Keratinocyte (primary cell): ENCODE results near the gene RTKN. TPM values are rescaled to one million over a fixed set of nuclear protein-coding genes. Genes with fewer than 3 reads are reported as not detected.

Source experiments
- DNase-seq: peaks from one replicate; pipeline ENCODE4 v3.0.0-alpha.2; 2011; ENCODE audit warnings: low read depth, missing footprints, low spot score
- FAIRE-seq: peaks from 2 replicates; lab custom pipeline; 2011; peaks lifted over from hg19 to GRCh38; lab: Jason Lieb, UNC
- H2AFZ ChIP-seq: 2 replicates; pipeline ENCODE4 v1.6.0; 2012; ENCODE audit warnings: low read length, control low read depth, inconsistent platforms; ENCODE audit not compliant: control insufficient read depth
- H3K27ac ChIP-seq: 2 replicates; pipeline ENCODE4 v1.5.1; 2011; ENCODE audit warnings: low read length; ENCODE audit not compliant: control insufficient read depth, insufficient read depth
- H3K27me3 ChIP-seq: 3 replicates; pipeline ENCODE4 v1.6.0; 2011; ENCODE audit warnings: low read length; ENCODE audit not compliant: control insufficient read depth, insufficient read depth; ENCODE audit errors: extremely low read depth
- H3K36me3 ChIP-seq, 2 experiments: 2 replicates in 1 of 2; 3 replicates in 1 of 2; pipeline ENCODE4 v1.5.1; 2011; ENCODE audit warnings: low read length in 2 of 2, mild to moderate bottlenecking in 1 of 2; ENCODE audit not compliant: control insufficient read depth in 2 of 2, insufficient read depth in 2 of 2; ENCODE audit errors: extremely low read depth in 1 of 2
- H3K4me1 ChIP-seq: 3 replicates; pipeline ENCODE4 v1.5.1; 2011; ENCODE audit warnings: low read length; ENCODE audit not compliant: control insufficient read depth, insufficient read depth; ENCODE audit errors: extremely low read depth
- H3K4me2 ChIP-seq: 3 replicates; pipeline ENCODE4 v1.6.0; 2011; ENCODE audit warnings: low read depth, low read length; ENCODE audit not compliant: control insufficient read depth, insufficient read depth; ENCODE audit errors: extremely low read depth
- H3K4me3 ChIP-seq, 3 experiments: fragments of 200-600 bp in 1 of 3; sonication (generic) in 1 of 3; 2 replicates in 2 of 3; 3 replicates in 1 of 3; pipeline ENCODE4 v1.5.1; 2011 to 2016; ENCODE audit warnings: low read length in 3 of 3, mild to moderate bottlenecking in 3 of 3, control low read depth in 2 of 3, inconsistent platforms in 1 of 3, low read depth in 1 of 3, mixed read lengths in 1 of 3, mixed run types in 1 of 3, moderate library complexity in 1 of 3; ENCODE audit not compliant: control insufficient read depth in 2 of 3, insufficient read depth in 2 of 3; ENCODE audit errors: extremely low read depth in 1 of 3
- H3K79me2 ChIP-seq: 2 replicates; pipeline ENCODE4 v1.6.0; 2012; ENCODE audit warnings: low read length; ENCODE audit not compliant: control insufficient read depth, insufficient read depth
- H3K9ac ChIP-seq: 3 replicates; pipeline ENCODE4 v1.6.0; 2011; ENCODE audit warnings: low read length; ENCODE audit not compliant: control insufficient read depth, insufficient read depth; ENCODE audit errors: extremely low read depth
- H3K9me1 ChIP-seq: 3 replicates; pipeline ENCODE4 v1.6.0; 2011; ENCODE audit warnings: low read length; ENCODE audit not compliant: control insufficient read depth, insufficient read depth; ENCODE audit errors: extremely low read depth
- H3K9me3 ChIP-seq: 2 replicates; pipeline ENCODE4 v1.5.1; 2012; ENCODE audit warnings: low read depth, low read length; ENCODE audit not compliant: control insufficient read depth
- H4K20me1 ChIP-seq: 3 replicates; pipeline ENCODE4 v1.6.0; 2011; ENCODE audit warnings: low read length; ENCODE audit not compliant: control insufficient read depth, insufficient read depth; ENCODE audit errors: extremely low read depth
- CTCF ChIP-seq, 3 experiments: IDR thresholded peaks in 1 of 3; conservative IDR thresholded peaks in 1 of 3; optimal IDR thresholded peaks in 1 of 3; 2 replicates in 2 of 3; 3 replicates in 1 of 3; pipeline versions ENCODE3 to v1.5.1; 2011; ENCODE audit warnings: low read length in 3 of 3, mild to moderate bottlenecking in 3 of 3, moderate library complexity in 2 of 3, control low read depth in 1 of 3, inconsistent platforms in 1 of 3; ENCODE audit not compliant: insufficient read depth in 2 of 3; ENCODE audit errors: extremely low read depth in 1 of 3
- EZH2 ChIP-seq: IDR thresholded peaks from one replicate; pipeline ENCODE4 v1.6.1; 2012; ENCODE audit warnings: inconsistent platforms, mild to moderate bottlenecking, low read length, moderate library complexity
- dilution Hi-C: fragments of 300-500 bp; cut with MboI; formaldehyde crosslinking; loops from one replicate; pipeline ENCODE4 v1.7.0; 2020; ENCODE audit warnings: low sequenced_read_pairs; ENCODE audit not compliant: extremely low pct_ligation_motif_present
- polyA plus RNA-seq, 5 experiments: library from polyadenylated mRNA; depleted of rRNA in 3 of 5; stranded (reverse) in 3 of 5; stranded (forward) in 1 of 5; unstranded in 1 of 5; fragments of >200 nt; gene quantifications; 1 replicate in 1 of 5; 2 replicates in 3 of 5; 3 replicates in 1 of 5; pipeline versions ENCODE4 v1.2.1 to v1.2.3, GENCODE V29; 2011 to 2012; ENCODE audit warnings: missing spikeins in 2 of 5, low read depth in 1 of 5, low replicate concordance in 1 of 5

RTKN gene
- polyA plus RNA-seq, 1 donor (not counting 4 experiments of a cell fraction or from before 2014, with no cell fraction given): 110 TPM

- Histone ChIP-seq H3K27ac (peak overlapping the region; percentile 93), H3K9ac (peak overlapping the region; percentile 98), H3K4me1 (peaks cover 33% of the 10 kb centered on the region), H3K4me3 (peak overlapping the region; percentile 74 to 98 (median 78)), H3K79me2 (peaks cover 56% of the 10 kb centered on the region), H3K36me3 (peaks cover 12 to 29% of the 10 kb centered on the region in 2 experiments), H2AFZ (peak overlapping the region; percentile 30), H3K9me1 (peaks cover 4% of the 10 kb centered on the region), H3K9me3 (no peaks in the 10 kb centered on the region), H4K20me1 (peaks cover 15% of the 10 kb centered on the region), H3K27me3 (no peaks in the 10 kb centered on the region), H3K4me2 (peak overlapping the region; percentile 84)
- no peak for FAIRE-seq
- DNase-seq: no peak
- no peak for TF ChIP-seq EZH2
- TF ChIP-seq CTCF (optimal IDR thresholded peaks at IDR 0.05 in 1 of 3, IDR thresholded peaks at IDR 0.05 in 1 of 3, conservative IDR thresholded peaks at IDR 0.05 in 1 of 3; ENCODE audit: extremely low read depth in 1 of 3, insufficient read depth in 2 of 3, low read length in 3 of 3): no peak
- dilution Hi-C loops: no loop called here
These were observed 507 bp downstream of the RTKN start for GRCh38 chr2:74441170-74441689.

GRCh38 chr2:74440378-74441169 is 1.2 kb downstream of the RTKN start:
- no peak for TF ChIP-seq EZH2
- peak in 2 of 3 experiments; percentile 13 to 28 for TF ChIP-seq CTCF (optimal IDR thresholded peaks at IDR 0.05 in 1 of 3, IDR thresholded peaks at IDR 0.05 in 1 of 3, conservative IDR thresholded peaks at IDR 0.05 in 1 of 3; ENCODE audit: extremely low read depth in 1 of 3, insufficient read depth in 2 of 3, low read length in 3 of 3)
- H3K27me3 ChIP-seq: no peaks in the 10 kb centered on the region
- H3K4me1 ChIP-seq: peaks cover 34% of the 10 kb centered on the region
- peaks cover 4% of the 10 kb centered on the region for H3K9me1 ChIP-seq
- H3K27ac ChIP-seq: peak overlapping the region; percentile 93
- peak overlapping the region; percentile 74 to 98 (median 78) for H3K4me3 ChIP-seq
- dilution Hi-C loops: no loop called here
- peak overlapping the region; percentile 84 for H3K4me2 ChIP-seq
- no peaks in the 10 kb centered on the region for H3K9me3 ChIP-seq
- peak overlapping the region; percentile 98 for H3K9ac ChIP-seq
- no peak for DNase-seq
- H4K20me1 ChIP-seq: peaks cover 16% of the 10 kb centered on the region
- FAIRE-seq: no peak
- H2AFZ ChIP-seq: peak overlapping the region; percentile 37
- H3K36me3 ChIP-seq: peaks cover 13 to 35% of the 10 kb centered on the region in 2 experiments
- H3K79me2 ChIP-seq: peaks cover 63% of the 10 kb centered on the region
